Trophoblast cell (in vitro differentiated cells and primary cell): Measurements from ENCODE around the gene WNT7B.

ENCODE experiments used
- DNase-seq, 2 donors: peaks; one replicate each; pipeline ENCODE4 v3.0.0-alpha.2; 2016
- H2AFZ ChIP-seq: 2 replicates; pipeline ENCODE4 v1.6.1; 2013; ENCODE audit warnings: low read length, moderate library complexity, mild to moderate bottlenecking; ENCODE audit not compliant: insufficient read depth, poor library complexity
- H2AK5ac ChIP-seq: 2 replicates; pipeline ENCODE4 v1.6.1; 2013; ENCODE audit warnings: mild to moderate bottlenecking, low read length
- H2BK120ac ChIP-seq: 2 replicates; pipeline ENCODE4 v1.6.1; 2013; ENCODE audit warnings: low read length, mild to moderate bottlenecking, moderate library complexity; ENCODE audit not compliant: insufficient read depth, poor library complexity
- H2BK12ac ChIP-seq: 2 replicates; pipeline ENCODE4 v1.6.1; 2013; ENCODE audit warnings: mild to moderate bottlenecking, low read length, moderate library complexity
- H2BK5ac ChIP-seq: 2 replicates; pipeline ENCODE4 v1.6.1; 2013; ENCODE audit warnings: low read length, low read depth, moderate library complexity, mild to moderate bottlenecking; ENCODE audit not compliant: poor library complexity
- H3K14ac ChIP-seq: 2 replicates; pipeline ENCODE4 v1.6.1; 2013; ENCODE audit warnings: mild to moderate bottlenecking, low read length
- H3K18ac ChIP-seq: 2 replicates; pipeline ENCODE4 v1.6.1; 2013; ENCODE audit warnings: mild to moderate bottlenecking, low read length
- H3K23ac ChIP-seq: 2 replicates; pipeline ENCODE4 v1.6.1; 2013; ENCODE audit warnings: low read length
- H3K27ac ChIP-seq: 2 replicates; pipeline ENCODE4 v1.5.1; 2013; ENCODE audit warnings: low read depth, mild to moderate bottlenecking, inconsistent platforms, low read length, moderate library complexity
- H3K27me3 ChIP-seq: 2 replicates; pipeline ENCODE4 v1.6.1; 2013; ENCODE audit warnings: inconsistent platforms, mild to moderate bottlenecking, low read length, moderate library complexity; ENCODE audit not compliant: insufficient read depth
- H3K36me3 ChIP-seq, 2 experiments: 1 replicate in 1 of 2; 2 replicates in 1 of 2; pipeline ENCODE4 v1.6.1; 2013; ENCODE audit warnings: low read length in 2 of 2, mild to moderate bottlenecking in 2 of 2, moderate library complexity in 1 of 2; ENCODE audit not compliant: insufficient read depth in 2 of 2, control insufficient read depth in 1 of 2
- H3K4ac ChIP-seq: 2 replicates; pipeline ENCODE4 v1.6.1; 2013; ENCODE audit warnings: low read depth, mild to moderate bottlenecking, low read length, moderate library complexity
- H3K4me1 ChIP-seq, 2 experiments: 1 replicate in 1 of 2; 2 replicates in 1 of 2; pipeline ENCODE4 v1.6.1; 2013; ENCODE audit warnings: low read length in 2 of 2, mild to moderate bottlenecking in 2 of 2, moderate library complexity in 1 of 2; ENCODE audit not compliant: insufficient read depth in 2 of 2, control insufficient read depth in 1 of 2
- H3K4me2 ChIP-seq: 2 replicates; pipeline ENCODE4 v1.6.1; 2013; ENCODE audit warnings: inconsistent platforms, mild to moderate bottlenecking, low read length, moderate library complexity
- H3K4me3 ChIP-seq: 2 replicates; pipeline ENCODE4 v1.5.1; 2013; ENCODE audit warnings: mild to moderate bottlenecking, low read depth, low read length, inconsistent platforms
- H3K79me1 ChIP-seq: one replicate; pipeline ENCODE4 v1.6.1; 2013; ENCODE audit warnings: low read length
- H3K79me2 ChIP-seq: 2 replicates; pipeline ENCODE4 v1.6.1; 2013; ENCODE audit warnings: low read length, mild to moderate bottlenecking; ENCODE audit not compliant: control insufficient read depth, insufficient read depth, poor library complexity
- H3K9ac ChIP-seq: 2 replicates; pipeline ENCODE4 v1.6.1; 2013; ENCODE audit warnings: mild to moderate bottlenecking, low read length
- H3K9me3 ChIP-seq: 2 replicates; pipeline ENCODE4 v1.6.1; 2013; ENCODE audit warnings: low read depth, mild to moderate bottlenecking, control low read depth, inconsistent platforms, low read length; ENCODE audit not compliant: insufficient read depth
- H4K12ac ChIP-seq: 2 replicates; pipeline ENCODE4 v1.6.1; 2013; ENCODE audit warnings: low read depth, mild to moderate bottlenecking, low read length, moderate library complexity
- H4K8ac ChIP-seq: 2 replicates; pipeline ENCODE4 v1.6.1; 2013; ENCODE audit warnings: low read depth, mild to moderate bottlenecking, low read length, moderate library complexity
- H4K91ac ChIP-seq: one replicate; pipeline ENCODE4 v1.6.1; 2013; ENCODE audit warnings: low read depth, mild to moderate bottlenecking, low read length, moderate library complexity
- WGBS: extraction: QIAGEN DNeasy Blood & Tissue Kit; methylation state at CpG from one replicate; pipeline ENCODE4 v1.1.7; 2013; ENCODE audit warnings: missing lambda C conversion rate; ENCODE audit not compliant: insufficient read length, insufficient coverage; ENCODE audit errors: extremely low coverage; 5-methylcytosine and 5-hydroxymethylcytosine counted together

Gene WNT7B

GRCh38 chr22:46003271-46004091, 26.5 kb upstream of the WNT7B start:
- no CpG with 5 or more reads among the region's 24 CpGs for WGBS
- Histone ChIP-seq H4K91ac (no peak overlapping the region), H3K79me1 (peaks cover 4% of the 10 kb centered on the region), H3K4me2 (no peak overlapping the region), H3K23ac (no peak overlapping the region), H3K27me3 (no peaks in the 10 kb centered on the region), H3K4me3 (no peak overlapping the region), H3K4me1 (peaks cover 4 to 10% of the 10 kb centered on the region in 2 experiments), H3K36me3 (no peaks in the 10 kb centered on the region), H3K9ac (no peak overlapping the region), H3K14ac (no peak overlapping the region), H2AFZ (no peak overlapping the region), H2BK12ac (no peak overlapping the region), H3K9me3 (peaks cover 2% of the 10 kb centered on the region), H2BK120ac (no peak overlapping the region), H2AK5ac (no peak overlapping the region), H3K18ac (no peak overlapping the region), H3K4ac (no peak overlapping the region), H3K27ac (no peak overlapping the region), H2BK5ac (no peak overlapping the region), H3K79me2 (no peaks in the 10 kb centered on the region), H4K12ac (no peak overlapping the region), H4K8ac (no peak overlapping the region)
- DNase-seq, result peak in 1 of 2 donors; percentile 10

GRCh38 chr22:46002757-46003270, 25.9 kb upstream of the WNT7B start:
- H2AFZ ChIP-seq, result no peak overlapping the region
- H3K36me3 ChIP-seq, result no peaks in the 10 kb centered on the region
- no peak overlapping the region for H3K4ac ChIP-seq
- DNase-seq, result no peak
- no peak overlapping the region for H3K18ac ChIP-seq
- peaks cover 2% of the 10 kb centered on the region for H3K79me1 ChIP-seq
- no peak overlapping the region for H2AK5ac ChIP-seq
- no peak overlapping the region for H3K4me2 ChIP-seq
- no peak overlapping the region for H3K23ac ChIP-seq
- no peak overlapping the region for H4K12ac ChIP-seq
- no peak overlapping the region for H2BK5ac ChIP-seq
- no peak overlapping the region for H3K14ac ChIP-seq
- no peak overlapping the region for H3K4me3 ChIP-seq
- no peak overlapping the region for H3K9ac ChIP-seq
- H4K91ac ChIP-seq, result no peak overlapping the region
- H3K27ac ChIP-seq, result no peak overlapping the region
- H2BK12ac ChIP-seq, result no peak overlapping the region
- no CpG with 5 or more reads among the region's 8 CpGs for WGBS
- no peaks in the 10 kb centered on the region for H3K27me3 ChIP-seq
- no peaks in the 10 kb centered on the region for H3K79me2 ChIP-seq
- peaks cover 2 to 8% of the 10 kb centered on the region in 2 experiments for H3K4me1 ChIP-seq
- H2BK120ac ChIP-seq, result no peak overlapping the region
- no peak overlapping the region for H4K8ac ChIP-seq
- peaks cover 2% of the 10 kb centered on the region for H3K9me3 ChIP-seq

- H3K23ac ChIP-seq, result no peak overlapping the region
- peaks cover 4% of the 10 kb centered on the region for H3K9me3 ChIP-seq
- H3K14ac ChIP-seq, result no peak overlapping the region
- no peak overlapping the region for H3K27ac ChIP-seq
- no peak overlapping the region for H3K4me2 ChIP-seq
- H2BK12ac ChIP-seq, result no peak overlapping the region
- H4K91ac ChIP-seq, result no peak overlapping the region
- no peak overlapping the region for H2BK5ac ChIP-seq
- no peaks in the 10 kb centered on the region for H3K79me1 ChIP-seq
- no peak overlapping the region for H3K4me3 ChIP-seq
- DNase-seq, result no peak
- no peak overlapping the region for H3K4ac ChIP-seq
- no peak overlapping the region for H2AFZ ChIP-seq
- peaks cover 0 to 2% of the 10 kb centered on the region in 2 experiments for H3K4me1 ChIP-seq
- H2AK5ac ChIP-seq, result no peak overlapping the region
- no peak overlapping the region for H2BK120ac ChIP-seq
- no peak overlapping the region for H3K9ac ChIP-seq
- H3K79me2 ChIP-seq, result no peaks in the 10 kb centered on the region
- H3K18ac ChIP-seq, result no peak overlapping the region
- no peak overlapping the region for H4K12ac ChIP-seq
- no CpG with 5 or more reads among the region's 22 CpGs for WGBS
- H4K8ac ChIP-seq, result no peak overlapping the region
- no peaks in the 10 kb centered on the region for H3K27me3 ChIP-seq
- H3K36me3 ChIP-seq, result no peaks in the 10 kb centered on the region
Observed at GRCh38 chr22:46001426-46002106, 24.6 kb upstream of the WNT7B start.

GRCh38 chr22:46001046-46001425, 24.1 kb upstream of the WNT7B start:
- Histone ChIP-seq H3K27ac (no peak overlapping the region), H3K27me3 (no peaks in the 10 kb centered on the region), H3K18ac (no peak overlapping the region), H3K9ac (no peak overlapping the region), H3K36me3 (no peaks in the 10 kb centered on the region), H4K12ac (no peak overlapping the region), H3K14ac (no peak overlapping the region), H3K79me1 (no peaks in the 10 kb centered on the region), H2BK120ac (no peak overlapping the region), H4K8ac (no peak overlapping the region), H3K9me3 (peaks cover 4% of the 10 kb centered on the region), H2BK5ac (no peak overlapping the region), H2AFZ (no peak overlapping the region), H3K4me1 (no peaks in the 10 kb centered on the region), H3K4me3 (no peak overlapping the region), H3K4ac (no peak overlapping the region), H2AK5ac (no peak overlapping the region), H2BK12ac (no peak overlapping the region), H3K4me2 (no peak overlapping the region), H4K91ac (no peak overlapping the region), H3K23ac (no peak overlapping the region), H3K79me2 (no peaks in the 10 kb centered on the region)
- DNase-seq, result no peak
- no CpG with 5 or more reads among the region's 3 CpGs for WGBS
